Putamen (tissue), 1 donor: Measurements from ENCODE around the gene MICAL2.

ENCODE experiments used
- DNase-seq: peaks from one replicate; pipeline ENCODE4 v3.0.0-alpha.2; 2016; ENCODE audit warnings: low spot score

MICAL2 gene

DNA sequence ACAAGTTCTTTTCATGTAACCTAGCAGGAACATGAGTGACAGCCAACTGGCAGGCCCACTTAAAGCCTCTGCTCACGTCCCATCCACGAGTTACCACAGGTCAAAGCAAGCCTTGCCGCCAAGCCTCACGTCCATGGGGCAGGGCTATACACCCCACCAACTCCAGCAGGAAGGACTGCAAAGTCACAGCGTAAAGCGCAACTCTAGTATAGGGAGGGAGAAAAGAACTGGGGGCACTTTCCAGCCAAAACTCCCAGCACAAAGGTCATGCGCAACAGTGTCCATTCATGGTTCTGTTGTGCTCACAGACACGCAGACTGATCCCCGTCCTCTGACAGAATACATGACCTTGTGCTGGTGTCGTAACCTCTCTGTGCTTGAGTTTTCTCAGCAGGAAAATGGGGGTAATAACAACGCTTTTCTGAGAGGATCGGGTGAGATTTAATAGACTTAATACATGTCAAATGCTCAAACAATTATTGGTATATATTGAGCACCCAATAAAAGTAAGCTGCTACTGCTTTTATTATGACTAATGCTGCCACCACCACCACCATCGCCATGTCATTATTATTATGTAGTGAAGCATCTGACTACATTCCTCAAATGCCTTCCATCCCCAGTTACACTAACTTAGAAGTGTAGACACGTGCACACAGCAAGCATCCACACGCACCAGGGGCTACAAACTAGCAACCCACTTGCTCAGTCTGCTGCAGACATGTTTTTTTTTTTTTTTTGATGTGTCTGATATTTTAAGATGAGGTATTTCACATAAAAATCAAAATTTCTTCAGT is 162.6 kb downstream of the MICAL2 start:
- no peak for DNase-seq

DNA sequence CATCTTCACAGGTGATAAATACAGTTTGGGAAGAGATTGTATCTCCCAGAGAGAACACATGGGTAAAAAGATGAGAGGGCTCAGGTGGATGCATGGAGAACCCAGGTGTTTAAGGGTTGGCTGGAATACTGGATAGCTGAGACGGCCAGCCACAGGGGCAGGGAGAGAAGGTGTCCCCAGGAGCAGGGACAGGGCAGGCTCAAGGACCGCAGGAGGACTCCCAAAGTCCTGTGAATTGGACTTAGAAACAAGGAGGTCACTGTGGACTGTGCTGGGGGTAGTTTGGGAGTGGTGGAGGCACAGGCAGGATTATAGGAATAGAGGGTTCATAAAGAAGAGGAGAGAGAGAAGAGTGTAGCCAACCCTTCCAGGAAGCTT is 163.2 kb downstream of the MICAL2 start:
- DNase-seq = no peak

GRCh38 chr11:12274056-12274455 is 163.7 kb downstream of the MICAL2 start:
- DNase-seq = no peak

DNA sequence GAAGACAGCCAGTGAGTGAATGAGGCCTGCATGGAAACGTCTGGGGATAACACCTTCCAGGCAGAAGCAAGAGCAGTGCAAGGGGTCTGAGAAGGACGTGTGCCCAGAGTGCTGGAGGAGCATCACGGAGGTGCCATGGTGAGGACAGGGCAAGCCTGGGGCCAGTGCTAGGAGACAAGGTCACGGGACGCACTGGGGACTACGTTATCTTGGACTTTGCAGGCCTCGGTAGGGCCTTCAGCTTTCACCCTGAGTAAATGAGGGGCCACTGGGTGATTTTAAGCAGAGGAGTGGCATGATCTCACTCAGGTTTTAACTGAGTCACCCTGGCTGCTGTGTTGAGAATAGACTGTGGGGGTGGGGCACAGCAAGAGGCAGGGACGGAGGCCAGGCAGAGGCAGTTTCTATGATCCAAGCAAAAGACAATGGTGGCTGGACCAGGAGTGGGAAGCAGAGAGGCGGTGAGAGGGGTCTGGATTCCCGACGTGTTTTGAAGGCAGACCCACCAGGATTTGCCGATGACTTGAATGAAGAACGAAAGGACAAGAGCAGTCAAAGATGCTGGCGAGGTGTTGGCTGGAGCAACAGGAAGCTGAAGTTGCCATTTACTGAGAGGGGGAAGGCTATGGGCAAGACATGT is 164.3 kb downstream of the MICAL2 start:
- no peak for DNase-seq

- no peak for DNase-seq
Observed at GRCh38 chr11:12275818-12276217, 165.4 kb downstream of the MICAL2 start.

GRCh38 chr11:12276356-12276755 is 166.0 kb downstream of the MICAL2 start:
- no peak for DNase-seq

DNA sequence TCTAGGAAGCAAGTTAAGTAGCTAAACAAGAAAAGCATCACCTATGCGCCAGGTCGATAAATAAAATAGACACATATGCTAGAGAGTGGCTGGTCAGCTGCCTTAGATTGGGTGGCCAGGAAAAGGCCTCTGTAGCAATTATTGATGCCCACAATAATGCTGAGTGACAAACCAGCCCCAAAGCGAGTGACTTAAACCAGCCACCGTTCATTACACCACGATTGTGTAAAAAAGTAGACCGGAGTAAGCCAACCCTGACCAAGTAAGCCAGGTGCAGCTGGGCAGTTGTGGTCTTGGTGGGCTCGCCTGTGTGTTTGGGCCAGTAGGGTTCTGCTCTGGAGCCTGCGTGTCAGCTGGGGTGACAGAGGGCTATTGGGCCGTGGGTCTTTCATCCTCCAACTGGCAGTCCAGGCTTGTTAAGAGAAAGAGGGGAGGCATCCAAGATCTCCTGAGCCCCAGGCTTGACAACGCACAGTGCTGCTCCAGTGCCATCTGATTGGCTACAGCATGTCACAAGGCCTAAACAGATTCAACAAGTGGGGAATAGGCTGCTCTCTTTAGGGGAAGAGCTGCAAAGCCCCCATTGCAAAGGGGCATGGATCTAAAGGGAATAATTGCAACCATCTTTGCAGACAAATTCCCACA is 166.6 kb downstream of the MICAL2 start:
- DNase-seq = no peak

- no peak for DNase-seq
Observed at GRCh38 chr11:12278766-12279671, 168.6 kb downstream of the MICAL2 start.

GRCh38 chr11:12279672-12280108 is 169.3 kb downstream of the MICAL2 start:
- no peak for DNase-seq

GRCh38 chr11:12280199-12280837 is 169.9 kb downstream of the MICAL2 start:
- no peak for DNase-seq

DNA sequence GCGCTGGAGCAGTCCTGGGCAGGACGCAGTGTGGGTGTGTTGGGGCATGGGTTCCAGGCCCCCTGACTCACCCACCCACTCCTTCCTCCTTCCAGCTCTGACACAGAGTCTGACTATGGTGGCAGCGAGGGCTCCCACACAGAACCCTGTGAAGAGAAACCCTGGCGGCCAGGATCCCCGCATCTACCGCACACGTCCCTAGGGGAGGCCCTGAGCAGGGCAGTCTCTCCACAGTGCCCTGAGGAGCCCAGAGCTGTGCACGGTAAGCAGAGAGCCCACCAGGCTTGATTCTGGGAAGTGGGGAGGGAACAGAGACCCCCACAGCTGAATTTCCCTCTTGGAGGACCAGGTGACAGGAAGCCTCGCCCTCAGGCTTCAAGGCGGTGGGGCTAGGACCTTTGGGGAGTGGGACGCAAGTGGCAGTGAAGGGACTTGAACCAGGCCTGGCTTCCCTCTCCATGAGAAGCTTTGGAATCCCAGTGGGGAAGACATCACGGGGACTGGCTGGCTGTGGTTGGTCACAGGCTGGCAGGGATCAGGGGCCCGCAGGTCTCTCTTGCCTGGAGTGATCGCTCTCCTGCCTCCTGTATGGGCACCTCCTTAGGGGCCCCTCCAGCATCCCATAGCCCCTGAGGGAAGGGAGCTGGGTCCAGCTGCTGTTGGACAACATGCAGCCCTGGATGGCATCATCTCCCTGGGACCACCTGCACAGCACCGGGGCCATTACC is 170.6 kb downstream of the MICAL2 start:
- DNase-seq = no peak

- peak; percentile 75 for DNase-seq
Observed at GRCh38 chr11:12281571-12282478, 171.4 kb downstream of the MICAL2 start.

DNA sequence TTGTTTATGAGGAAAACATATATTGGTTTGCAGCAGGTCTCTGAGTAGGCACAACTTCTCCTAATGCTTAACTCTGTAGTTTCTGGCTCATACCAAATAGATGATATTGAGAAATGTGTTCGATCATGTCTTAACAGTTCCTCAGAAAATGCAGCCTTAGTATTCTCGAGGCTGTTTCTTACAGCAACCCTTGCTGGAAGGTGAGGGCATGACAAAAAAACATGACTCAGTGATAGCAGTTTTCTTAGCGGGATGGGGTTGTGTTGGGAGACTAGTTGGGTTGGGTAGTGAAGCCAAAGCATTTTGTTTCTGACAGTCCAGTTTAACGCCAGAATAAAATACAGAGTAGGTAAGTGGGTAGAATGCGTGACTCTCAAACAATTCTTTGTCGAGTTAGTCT is 172.3 kb downstream of the MICAL2 start:
- DNase-seq = no peak

DNA sequence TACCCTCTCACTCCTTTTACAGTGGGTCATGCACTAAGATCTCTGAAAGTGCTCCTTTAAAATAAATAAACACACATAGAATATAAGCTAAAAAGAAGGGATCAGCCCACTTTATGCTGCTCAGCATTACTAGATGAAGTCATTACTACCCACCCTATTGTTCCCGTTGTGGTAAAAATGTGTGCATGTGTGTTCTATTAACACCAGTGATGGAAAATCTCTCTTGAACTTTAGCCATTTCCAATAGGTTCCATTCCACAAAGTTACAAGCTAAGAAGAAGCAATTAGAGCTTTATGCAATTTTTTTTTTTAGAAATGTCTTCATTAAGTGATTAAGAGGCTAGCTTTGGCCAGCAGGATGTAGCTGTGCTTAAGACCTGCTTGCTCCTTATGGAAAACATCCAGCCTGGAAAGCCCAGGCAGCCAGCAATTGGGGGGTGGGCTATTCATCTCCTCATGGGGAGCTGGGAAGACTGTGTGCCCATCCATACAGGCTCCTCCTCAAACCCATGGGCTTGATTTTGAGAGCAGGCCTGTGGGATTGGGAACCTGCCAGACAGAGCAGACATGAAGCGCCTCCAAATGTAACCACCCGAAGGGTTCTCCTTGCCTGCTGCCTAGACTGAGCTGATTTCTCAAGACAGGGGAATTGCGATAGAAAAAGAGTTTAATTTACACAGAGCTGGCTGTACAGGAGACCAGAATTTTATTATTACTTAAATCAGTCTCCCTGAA is 174.1 kb downstream of the MICAL2 start:
- DNase-seq = no peak

DNA sequence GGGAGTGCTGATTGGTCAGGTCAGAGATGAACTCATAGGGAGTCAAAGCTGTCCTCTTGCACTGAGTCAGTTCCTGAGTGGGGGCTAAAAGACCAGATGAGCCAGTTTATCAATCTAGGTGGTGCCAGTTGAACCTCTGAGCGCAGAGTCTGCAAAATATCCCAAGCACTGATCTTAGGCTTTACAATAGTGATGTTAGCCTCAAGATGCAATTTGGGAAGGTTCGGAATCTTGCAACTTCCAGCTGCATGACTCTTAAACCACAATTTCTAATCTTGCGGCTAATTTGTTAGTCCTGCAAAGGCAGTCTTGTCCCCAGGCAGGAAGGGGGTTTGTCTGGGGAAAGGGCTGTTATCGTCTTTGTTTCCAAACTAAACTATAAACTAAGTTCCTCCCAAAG is 174.7 kb downstream of the MICAL2 start:
- DNase-seq = no peak

DNA sequence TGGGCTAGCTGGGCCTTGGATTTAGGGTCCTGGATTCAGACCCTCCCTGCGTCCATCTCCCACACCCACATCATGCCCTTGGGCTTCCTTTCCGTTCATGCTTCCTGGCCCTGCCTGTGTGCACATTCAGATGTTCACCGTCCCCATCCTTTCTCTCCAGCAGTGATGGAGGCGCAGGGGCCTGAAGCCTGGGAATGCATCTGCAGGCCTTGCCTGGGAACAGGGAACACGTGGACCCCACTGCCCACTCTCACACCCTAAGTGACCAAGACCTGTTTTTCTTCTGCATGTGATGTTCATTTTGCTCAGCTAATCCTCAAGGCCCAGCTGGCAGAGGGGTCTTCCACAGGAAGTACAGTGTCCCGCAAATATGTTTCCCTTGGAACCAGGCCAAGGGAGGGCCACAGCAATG is 175.4 kb downstream of the MICAL2 start:
- DNase-seq = no peak

DNA sequence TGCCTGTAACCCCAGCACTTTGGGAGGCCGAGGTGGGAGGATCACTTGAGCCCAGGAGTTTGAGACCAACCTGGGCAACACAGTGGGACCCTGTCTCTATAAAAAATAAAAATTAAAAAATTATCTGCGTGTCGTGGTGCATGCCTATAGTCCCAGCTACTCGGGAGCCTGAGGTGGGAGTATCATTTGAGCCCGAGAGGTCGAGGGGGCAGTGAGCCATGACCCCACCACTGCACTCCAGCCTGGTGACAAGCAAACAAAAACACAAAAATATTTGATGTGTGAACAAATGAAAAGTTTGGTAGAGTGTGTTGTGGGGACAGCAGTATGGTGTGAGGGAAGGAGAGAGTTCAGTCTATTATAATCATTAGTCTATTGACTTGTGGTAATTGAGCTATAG is 176.2 kb downstream of the MICAL2 start:
- no peak for DNase-seq

GRCh38 chr11:12287009-12287373 is 176.6 kb downstream of the MICAL2 start:
- no peak for DNase-seq
